PC-9 (cell line): Measurements from ENCODE around the gene OR2W1.

Source experiments
- EZH2 ChIP-seq: fragments of 200-600 bp; sonication (generic); IDR thresholded peaks from 2 replicates; pipeline ENCODE4 v1.8.0; 2017; ENCODE audit warnings: antibody characterized with exemption, low read depth
- TF ChIP-seq, protein P1 (sequence below): fragments of 200-600 bp; sonication (generic); conservative IDR thresholded peaks from 2 replicates; pipeline ENCODE4 v1.6.1; 2017; ENCODE audit warnings: mixed run types, antibody characterized with exemption, mild to moderate bottlenecking, moderate library complexity

GRCh38 chr6:28996844-28997510 lies 48.0 kb downstream of the OR2W1 start:
- TF ChIP-seq EZH2, result no peak
- TF ChIP-seq, protein P1, sequence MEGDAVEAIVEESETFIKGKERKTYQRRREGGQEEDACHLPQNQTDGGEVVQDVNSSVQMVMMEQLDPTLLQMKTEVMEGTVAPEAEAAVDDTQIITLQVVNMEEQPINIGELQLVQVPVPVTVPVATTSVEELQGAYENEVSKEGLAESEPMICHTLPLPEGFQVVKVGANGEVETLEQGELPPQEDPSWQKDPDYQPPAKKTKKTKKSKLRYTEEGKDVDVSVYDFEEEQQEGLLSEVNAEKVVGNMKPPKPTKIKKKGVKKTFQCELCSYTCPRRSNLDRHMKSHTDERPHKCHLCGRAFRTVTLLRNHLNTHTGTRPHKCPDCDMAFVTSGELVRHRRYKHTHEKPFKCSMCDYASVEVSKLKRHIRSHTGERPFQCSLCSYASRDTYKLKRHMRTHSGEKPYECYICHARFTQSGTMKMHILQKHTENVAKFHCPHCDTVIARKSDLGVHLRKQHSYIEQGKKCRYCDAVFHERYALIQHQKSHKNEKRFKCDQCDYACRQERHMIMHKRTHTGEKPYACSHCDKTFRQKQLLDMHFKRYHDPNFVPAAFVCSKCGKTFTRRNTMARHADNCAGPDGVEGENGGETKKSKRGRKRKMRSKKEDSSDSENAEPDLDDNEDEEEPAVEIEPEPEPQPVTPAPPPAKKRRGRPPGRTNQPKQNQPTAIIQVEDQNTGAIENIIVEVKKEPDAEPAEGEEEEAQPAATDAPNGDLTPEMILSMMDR, result no peak
